ENCODE measurements around the gene ANKDD1A.

ANKDD1A gene

DNA sequence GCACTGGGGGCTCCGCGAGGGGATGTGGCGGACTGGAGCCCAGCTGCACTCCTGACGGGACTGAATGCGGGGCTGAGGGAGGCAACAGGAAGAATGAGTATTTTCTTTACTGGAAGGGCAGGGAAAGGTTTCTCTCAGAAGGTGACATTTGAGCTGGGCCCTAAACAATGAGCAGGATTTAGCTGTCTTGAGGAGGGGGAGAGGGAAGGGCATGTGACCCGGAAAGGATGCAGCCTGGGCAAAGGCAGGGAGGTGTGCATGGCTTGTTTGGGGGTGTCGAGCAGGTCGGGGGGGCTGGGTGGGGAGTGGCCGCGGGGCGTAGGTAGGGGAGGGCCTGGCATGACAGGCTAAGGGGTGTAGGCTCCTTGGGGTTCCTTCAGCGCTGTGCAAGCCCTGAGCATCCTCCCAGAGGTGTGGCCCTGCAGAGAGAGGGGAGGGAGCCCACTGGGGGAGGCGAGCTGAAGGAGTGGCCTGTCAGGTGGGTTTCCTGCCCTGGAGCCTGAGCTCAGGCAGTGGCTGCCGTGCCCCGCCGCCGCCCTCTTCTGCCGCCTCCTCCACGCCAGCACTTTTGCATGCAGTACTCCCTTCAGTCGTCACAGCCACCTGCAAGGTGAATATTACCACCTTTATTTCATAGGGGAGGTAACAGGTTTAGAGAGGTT is 17.2 kb upstream of the ANKDD1A start:
- DNase-seq: peak; percentile 69
- in situ Hi-C loops (cut with MboI; ENCODE audit: low pct_unique_long_range_greater_than_20kb, low sequenced_read_pairs): no loop called here

DNA sequence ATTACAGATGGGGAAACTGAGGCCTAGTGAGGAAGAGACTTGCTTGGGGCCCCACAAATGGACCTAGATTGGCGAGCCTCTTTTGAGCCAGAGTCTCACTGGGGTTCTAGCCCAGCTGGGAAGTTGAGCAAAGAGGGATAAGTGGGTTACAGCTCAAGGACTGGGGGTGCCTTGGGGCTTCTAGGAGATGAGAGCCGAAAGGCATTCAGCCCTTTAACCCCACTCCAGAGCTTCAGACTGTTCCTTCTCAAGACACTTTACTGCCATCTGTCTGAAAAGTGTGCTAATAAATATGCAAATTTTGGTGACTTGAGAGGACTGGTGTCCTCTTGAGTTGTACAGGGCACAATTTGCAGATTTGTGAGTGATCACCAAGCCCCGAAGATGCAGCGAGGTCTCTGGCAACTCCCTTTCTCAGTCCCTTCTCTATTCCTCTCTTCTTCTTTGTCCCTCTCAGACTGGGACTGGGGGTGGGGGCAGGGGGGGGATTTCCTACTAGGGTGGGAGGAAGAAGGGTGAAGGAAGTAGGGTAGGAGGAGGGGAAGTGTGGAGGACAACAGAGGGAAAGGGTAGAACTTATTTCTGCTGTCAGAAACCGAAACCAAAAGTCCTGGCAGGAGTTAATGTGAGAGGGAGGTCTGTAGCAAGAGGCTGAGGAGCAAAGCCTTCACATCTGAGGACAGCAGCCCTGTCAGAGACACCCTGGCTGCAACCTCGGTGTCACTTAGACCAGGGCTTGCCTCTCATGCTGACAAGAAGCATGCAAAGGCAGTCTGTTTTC is 16.2 kb upstream of the ANKDD1A start:
- in situ Hi-C loops (cut with MboI; ENCODE audit: low pct_unique_long_range_greater_than_20kb, low sequenced_read_pairs): no loop called here
- DNase-seq: peak; percentile 94

GRCh38 chr15:64896371-64897069 is 15.2 kb upstream of the ANKDD1A start:
- no peak for DNase-seq
- in situ Hi-C loops (cut with MboI; ENCODE audit: low pct_unique_long_range_greater_than_20kb, low sequenced_read_pairs): no loop called here

- in situ Hi-C loops (cut with MboI; ENCODE audit: low pct_unique_long_range_greater_than_20kb, low sequenced_read_pairs): no loop called here
- peak; percentile 62 for DNase-seq
These were observed 14.2 kb upstream of the ANKDD1A start for GRCh38 chr15:64897345-64897985.

GRCh38 chr15:64898406-64898805 is 13.3 kb upstream of the ANKDD1A start:
- in situ Hi-C loops (cut with MboI; ENCODE audit: low pct_unique_long_range_greater_than_20kb, low sequenced_read_pairs): no loop called here
- DNase-seq: no peak

DNA sequence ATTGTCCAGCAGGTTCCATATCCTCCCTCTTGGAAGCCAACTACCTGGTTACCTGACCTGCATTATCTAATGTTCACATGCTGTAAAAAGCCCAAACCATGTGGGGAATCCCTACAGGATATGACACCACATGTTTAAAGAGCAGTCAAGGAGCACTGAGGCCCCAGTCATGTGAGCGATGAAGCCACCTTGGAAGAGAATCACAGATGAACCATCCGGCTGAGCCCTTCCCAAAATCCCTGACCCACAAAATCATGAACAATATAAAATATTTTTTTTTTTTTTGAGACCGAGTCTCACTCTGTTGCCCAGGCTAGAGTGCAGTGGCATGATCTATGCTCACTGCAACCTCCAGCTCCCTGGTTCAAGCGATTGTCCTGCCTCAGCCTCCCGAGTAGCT is 10.6 kb upstream of the ANKDD1A start:
- in situ Hi-C loops (cut with MboI; ENCODE audit: low pct_unique_long_range_greater_than_20kb, low sequenced_read_pairs): no loop called here
- DNase-seq: no peak

DNA sequence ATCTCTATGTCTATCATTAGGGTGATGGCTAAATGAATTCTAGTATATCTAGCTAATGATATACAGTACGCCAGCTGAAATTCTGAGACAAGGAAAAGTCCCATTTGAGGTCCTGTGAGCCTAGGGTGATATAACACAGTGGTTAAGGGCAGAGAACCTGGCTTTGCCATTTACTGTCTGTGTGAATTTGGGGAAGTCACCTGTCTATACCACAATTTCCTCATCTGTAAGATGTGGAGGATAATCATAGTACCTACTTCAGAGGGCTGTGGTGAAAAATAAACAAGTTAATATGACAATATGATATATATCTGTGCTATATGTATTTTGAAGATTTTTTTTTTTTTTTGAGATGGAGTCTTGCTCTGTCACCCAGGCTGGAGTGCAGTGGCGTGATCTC is 9.8 kb upstream of the ANKDD1A start:
- in situ Hi-C loops (cut with MboI; ENCODE audit: low pct_unique_long_range_greater_than_20kb, low sequenced_read_pairs): no loop called here
- DNase-seq: peak; percentile 74

- in situ Hi-C loops (cut with MboI; ENCODE audit: low pct_unique_long_range_greater_than_20kb, low sequenced_read_pairs): no loop called here
- no peak for DNase-seq
These were observed 8.8 kb upstream of the ANKDD1A start for GRCh38 chr15:64902863-64903262.

DNA sequence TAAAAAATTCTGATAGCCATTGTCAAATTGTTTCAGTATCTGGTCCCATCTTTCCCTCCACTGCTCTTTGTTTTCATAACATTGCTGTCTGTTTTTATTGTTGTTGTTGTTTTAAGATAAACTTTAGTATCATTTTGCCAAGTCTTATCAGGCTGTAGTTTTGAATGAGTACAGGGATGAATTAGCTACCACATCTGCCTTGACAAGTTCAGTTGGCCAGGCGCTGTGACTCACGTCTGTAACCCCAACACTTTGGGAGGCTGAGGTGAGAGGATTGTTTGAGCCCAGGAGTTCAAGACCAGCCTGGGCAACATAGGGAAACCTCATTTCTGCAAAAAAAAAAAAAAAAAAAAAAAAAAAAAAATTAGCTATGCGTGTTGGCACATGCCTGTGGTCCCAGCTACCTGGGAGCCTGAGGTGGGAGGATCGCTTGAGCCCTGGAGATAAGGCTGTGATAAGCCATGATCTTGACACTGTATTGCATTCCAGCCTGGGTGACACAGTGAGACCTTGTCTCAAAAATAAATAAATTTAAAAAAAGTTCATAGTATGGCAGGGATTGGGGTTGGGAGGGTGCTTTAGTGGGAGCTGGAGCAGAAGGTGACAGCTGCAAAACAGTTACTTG is 8.3 kb upstream of the ANKDD1A start:
- in situ Hi-C loops (cut with MboI; ENCODE audit: low pct_unique_long_range_greater_than_20kb, low sequenced_read_pairs): no loop called here
- no peak for DNase-seq

DNA sequence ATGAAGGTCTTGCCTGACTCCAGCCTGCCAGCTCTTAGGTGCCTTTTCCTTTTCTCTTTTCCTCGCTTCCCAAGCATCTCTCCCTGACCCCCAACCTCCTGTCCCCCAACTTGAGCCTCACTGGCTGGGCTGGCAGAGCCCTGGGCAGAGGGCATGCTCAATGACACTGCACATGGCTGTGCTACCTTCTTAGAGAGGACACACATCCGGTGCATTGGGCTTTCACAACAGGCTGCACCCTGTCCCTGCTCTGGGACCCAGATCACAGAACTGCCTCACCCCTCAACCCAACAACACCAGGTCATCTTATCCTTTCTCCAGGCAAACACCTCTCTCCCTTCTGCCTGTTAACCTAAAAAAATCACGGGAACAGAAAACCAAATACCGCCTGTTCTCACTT is 7.5 kb upstream of the ANKDD1A start:
- in situ Hi-C loops (cut with MboI; ENCODE audit: low pct_unique_long_range_greater_than_20kb, low sequenced_read_pairs): no loop called here
- no peak for DNase-seq

DNA sequence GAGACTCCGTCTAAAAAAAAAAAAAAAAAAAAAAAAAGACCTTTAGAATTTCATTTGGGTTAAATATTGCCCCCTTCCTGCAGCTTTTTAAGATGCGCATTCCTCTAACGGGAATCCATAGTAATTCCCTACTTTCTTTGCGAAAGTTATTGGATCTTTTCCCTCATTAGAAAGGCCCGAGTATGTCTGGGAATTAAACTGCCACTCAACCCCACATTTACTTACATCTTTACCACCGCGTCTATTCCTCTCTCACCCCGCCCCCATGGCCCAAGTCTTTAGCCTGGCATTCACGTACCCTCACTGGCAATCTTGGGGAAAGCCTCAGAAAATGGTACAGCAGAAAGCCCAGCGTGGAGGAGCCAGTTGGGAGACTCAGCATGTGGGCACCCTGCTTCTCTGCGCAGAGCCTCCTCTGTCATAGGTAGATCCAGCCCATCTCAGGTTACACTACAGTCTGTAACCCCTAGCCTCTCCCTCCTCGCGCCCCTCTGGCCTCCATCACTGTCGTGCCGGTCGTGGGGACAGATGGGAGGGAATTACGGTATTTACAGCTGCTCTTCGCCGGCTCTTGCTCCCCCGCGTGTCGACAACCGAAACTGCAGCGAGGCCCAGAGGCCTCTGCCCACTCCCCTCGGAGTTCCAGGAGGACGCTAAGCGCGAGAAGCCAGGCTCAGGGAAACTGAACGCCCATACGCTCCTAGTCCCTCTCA is 6.4 kb upstream of the ANKDD1A start:
- peak; percentile 95 for DNase-seq
- in situ Hi-C loops (cut with MboI; ENCODE audit: low pct_unique_long_range_greater_than_20kb, low sequenced_read_pairs): no loop called here

- no peak for DNase-seq
- in situ Hi-C loops (cut with MboI; ENCODE audit: low pct_unique_long_range_greater_than_20kb, low sequenced_read_pairs): no loop called here
These were observed 5.8 kb upstream of the ANKDD1A start for GRCh38 chr15:64905941-64906340.

GRCh38 chr15:64906402-64906801 is 5.3 kb upstream of the ANKDD1A start:
- in situ Hi-C loops (cut with MboI; ENCODE audit: low pct_unique_long_range_greater_than_20kb, low sequenced_read_pairs): no loop called here
- no peak for DNase-seq

DNA sequence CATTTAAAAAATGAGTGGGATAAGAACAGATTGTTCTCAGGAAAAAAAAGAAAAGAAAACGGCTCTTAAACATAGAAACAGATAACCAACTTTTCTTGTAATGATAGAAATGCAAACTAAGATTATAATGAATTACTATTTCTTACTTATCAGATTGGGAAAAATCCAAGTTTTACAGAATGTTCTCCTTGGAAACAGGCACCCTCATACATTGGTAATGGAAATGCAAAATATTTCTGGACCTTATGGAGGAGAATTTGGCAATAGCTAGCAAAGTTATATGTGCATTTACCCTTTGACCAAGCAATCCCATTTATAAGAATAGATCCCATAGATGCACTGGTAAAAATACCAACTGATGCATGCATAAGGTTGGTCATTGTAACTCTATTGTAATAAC is 3.7 kb upstream of the ANKDD1A start:
- in situ Hi-C loops (cut with MboI; ENCODE audit: low pct_unique_long_range_greater_than_20kb, low sequenced_read_pairs): no loop called here
- no peak for DNase-seq

- in situ Hi-C loops (cut with MboI; ENCODE audit: low pct_unique_long_range_greater_than_20kb, low sequenced_read_pairs): no loop called here
- DNase-seq: no peak
These were observed 2.2 kb upstream of the ANKDD1A start for GRCh38 chr15:64909546-64909945.

DNA sequence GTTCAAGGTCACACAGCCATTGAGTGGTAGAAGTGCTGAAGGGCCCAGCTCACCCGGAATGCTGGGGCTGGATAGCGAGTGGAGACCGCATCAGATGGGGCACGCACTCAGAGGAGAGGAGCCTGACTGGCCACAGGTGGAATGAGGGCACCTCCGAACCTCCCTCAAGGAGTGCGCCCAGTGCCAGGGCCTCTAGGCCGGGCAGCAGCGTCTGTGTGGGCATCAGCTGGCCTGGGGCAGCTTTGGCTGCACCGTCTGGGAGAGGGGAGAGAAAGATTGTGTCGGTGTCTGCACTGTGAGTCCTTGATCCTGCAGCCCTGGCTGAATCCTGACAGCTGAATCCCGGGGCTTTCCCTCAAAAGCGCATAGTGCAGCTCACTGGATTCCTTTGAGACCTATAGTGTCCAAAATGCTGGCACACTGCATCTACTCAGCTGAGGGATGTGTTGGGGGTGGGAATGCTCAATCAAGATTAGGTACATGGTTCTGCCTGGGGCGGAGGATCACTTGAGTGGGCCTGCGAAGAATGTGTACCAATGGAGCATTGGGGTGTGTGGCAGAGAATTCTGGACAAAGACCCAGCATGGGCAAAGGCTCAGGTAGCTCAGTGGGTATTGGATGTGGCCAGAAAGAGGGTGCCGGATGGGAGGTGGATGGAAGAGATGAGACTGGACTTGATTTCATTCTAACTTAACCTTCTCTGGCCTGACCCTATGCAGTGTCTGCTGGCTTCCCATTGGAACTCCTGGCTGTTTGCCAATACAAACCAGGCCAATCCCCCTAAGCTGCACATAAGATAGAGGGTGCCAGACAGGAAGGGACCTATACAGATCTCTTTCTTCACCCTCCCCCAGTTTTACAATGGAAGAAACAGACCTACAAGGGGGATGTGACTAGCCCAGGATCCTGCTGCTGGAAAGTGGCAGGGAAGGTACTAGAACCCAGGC is 950 bp downstream of the ANKDD1A start:
- in situ Hi-C loops (cut with MboI; ENCODE audit: low pct_unique_long_range_greater_than_20kb, low sequenced_read_pairs): no loop called here
- no peak for DNase-seq

GRCh38 chr15:64915518-64916227 is 4.0 kb downstream of the ANKDD1A start:
- in situ Hi-C loops (cut with MboI; ENCODE audit: low pct_unique_long_range_greater_than_20kb, low sequenced_read_pairs): no loop called here
- DNase-seq: no peak

Measured in KBM-7 (cell line).